ENCODE results near the gene COL2A1.

Gene COL2A1

GRCh38 chr12:47942614-47943225 lies 61.6 kb downstream of the COL2A1 start:
- DNase-seq, result no peak

GRCh38 chr12:47941871-47942613 lies 62.2 kb downstream of the COL2A1 start:
- peak; percentile 49 to 65 for DNase-seq

GRCh38 chr12:47941475-47941780 lies 62.8 kb downstream of the COL2A1 start:
- DNase-seq, result no peak

- DNase-seq, result no peak
Measured at GRCh38 chr12:47940773-47941474, 63.4 kb downstream of the COL2A1 start.

- DNase-seq, result no peak
Measured at GRCh38 chr12:47939009-47939601, 65.2 kb downstream of the COL2A1 start.

- no peak for DNase-seq
Measured at GRCh38 chr12:47938594-47938993, 65.7 kb downstream of the COL2A1 start.

GRCh38 chr12:47938093-47938492 lies 66.2 kb downstream of the COL2A1 start:
- DNase-seq, result no peak

- no peak for DNase-seq
Measured at GRCh38 chr12:47935184-47935583, 69.1 kb downstream of the COL2A1 start.

GRCh38 chr12:47931187-47931586 lies 73.1 kb downstream of the COL2A1 start:
- DNase-seq, result no peak

GRCh38 chr12:47930634-47931033 lies 73.6 kb downstream of the COL2A1 start:
- no peak for DNase-seq

- no peak for DNase-seq
Measured at GRCh38 chr12:47927346-47927745, 76.9 kb downstream of the COL2A1 start.
